Measurements from ENCODE around the gene RAD51AP2.
A peak's percentile ranks its signal among the peaks of the same experiment; 100 is the strongest.
"Not testable (repeated sequence)": the region's sequence is repeated elsewhere in the genome, so short reads cannot be mapped to it uniquely, and the experiment has no call there.

Gene RAD51AP2

GRCh38 chr2:17490165-17490564 lies 28.1 kb downstream of the RAD51AP2 start:
- H3K9ac ChIP-seq (ENCODE audit: low read length); H3K14ac ChIP-seq (ENCODE audit: low read length); H3K79me2 ChIP-seq (ENCODE audit: control insufficient read depth, insufficient read depth, low read length, poor library complexity); H4K91ac ChIP-seq (ENCODE audit: low read depth, low read length); H3K27me3 ChIP-seq (ENCODE audit: insufficient read depth, low read length); H3K9me3 ChIP-seq (ENCODE audit: insufficient read depth, low read depth, low read length); H3K4me1 ChIP-seq (ENCODE audit: control insufficient read depth in 1 of 2, insufficient read depth in 2 of 2, low read length in 2 of 2); H4K8ac ChIP-seq (ENCODE audit: low read depth, low read length); H3K36me3 ChIP-seq (ENCODE audit: control insufficient read depth in 1 of 2, insufficient read depth in 2 of 2, low read length in 2 of 2); H2AFZ ChIP-seq (ENCODE audit: insufficient read depth, low read length, poor library complexity); H2BK5ac ChIP-seq (ENCODE audit: low read depth, low read length, poor library complexity); H3K18ac ChIP-seq (ENCODE audit: low read length); DNase-seq; H3K4me2 ChIP-seq (ENCODE audit: low read length); H3K4ac ChIP-seq (ENCODE audit: low read depth, low read length); H3K23ac ChIP-seq (ENCODE audit: low read length); H2AK5ac ChIP-seq (ENCODE audit: low read length); H2BK120ac ChIP-seq (ENCODE audit: insufficient read depth, low read length, poor library complexity); H3K4me3 ChIP-seq (ENCODE audit: low read depth, low read length); H2BK12ac ChIP-seq (ENCODE audit: low read length); H3K27ac ChIP-seq (ENCODE audit: low read depth, low read length); H3K79me1 ChIP-seq (ENCODE audit: low read length); H4K12ac ChIP-seq (ENCODE audit: low read depth, low read length): not testable (repeated sequence)

GRCh38 chr2:17488610-17489009 lies 29.6 kb downstream of the RAD51AP2 start:
- not testable (repeated sequence) for H2BK5ac ChIP-seq (ENCODE audit: low read depth, low read length, poor library complexity); H4K12ac ChIP-seq (ENCODE audit: low read depth, low read length); H2BK120ac ChIP-seq (ENCODE audit: insufficient read depth, low read length, poor library complexity); DNase-seq; H3K27ac ChIP-seq (ENCODE audit: low read depth, low read length); H3K9ac ChIP-seq (ENCODE audit: low read length); H3K4me1 ChIP-seq (ENCODE audit: control insufficient read depth in 1 of 2, insufficient read depth in 2 of 2, low read length in 2 of 2); H3K18ac ChIP-seq (ENCODE audit: low read length); H2BK12ac ChIP-seq (ENCODE audit: low read length); H3K27me3 ChIP-seq (ENCODE audit: insufficient read depth, low read length); H4K91ac ChIP-seq (ENCODE audit: low read depth, low read length); H3K79me2 ChIP-seq (ENCODE audit: control insufficient read depth, insufficient read depth, low read length, poor library complexity); H3K4me2 ChIP-seq (ENCODE audit: low read length); H2AK5ac ChIP-seq (ENCODE audit: low read length); H3K14ac ChIP-seq (ENCODE audit: low read length); H3K9me3 ChIP-seq (ENCODE audit: insufficient read depth, low read depth, low read length); H3K23ac ChIP-seq (ENCODE audit: low read length); H2AFZ ChIP-seq (ENCODE audit: insufficient read depth, low read length, poor library complexity); H3K4ac ChIP-seq (ENCODE audit: low read depth, low read length); H3K36me3 ChIP-seq (ENCODE audit: control insufficient read depth in 1 of 2, insufficient read depth in 2 of 2, low read length in 2 of 2); H3K79me1 ChIP-seq (ENCODE audit: low read length); H4K8ac ChIP-seq (ENCODE audit: low read depth, low read length); H3K4me3 ChIP-seq (ENCODE audit: low read depth, low read length)
- no CpG with 5 or more reads among the region's 4 CpGs for WGBS (ENCODE audit: extremely low coverage, insufficient coverage, insufficient read length)

GRCh38 chr2:17483496-17483895 lies 34.7 kb downstream of the RAD51AP2 start:
- Histone ChIP-seq H2AK5ac (ENCODE audit: low read length) (no peak overlapping the region), H3K27me3 (ENCODE audit: insufficient read depth, low read length) (no peaks in the 10 kb centered on the region), H2BK12ac (ENCODE audit: low read length) (no peak overlapping the region), H3K4me1 (ENCODE audit: control insufficient read depth in 1 of 2, insufficient read depth in 2 of 2, low read length in 2 of 2) (no peaks in the 10 kb centered on the region), H3K79me2 (ENCODE audit: control insufficient read depth, insufficient read depth, low read length, poor library complexity) (no peaks in the 10 kb centered on the region), H4K12ac (ENCODE audit: low read depth, low read length) (no peak overlapping the region), H3K4me3 (ENCODE audit: low read depth, low read length) (no peak overlapping the region), H3K23ac (ENCODE audit: low read length) (no peak overlapping the region), H4K8ac (ENCODE audit: low read depth, low read length) (no peak overlapping the region), H4K91ac (ENCODE audit: low read depth, low read length) (no peak overlapping the region), H3K14ac (ENCODE audit: low read length) (no peak overlapping the region), H3K9ac (ENCODE audit: low read length) (no peak overlapping the region), H2BK120ac (ENCODE audit: insufficient read depth, low read length, poor library complexity) (no peak overlapping the region), H3K18ac (ENCODE audit: low read length) (no peak overlapping the region), H3K79me1 (ENCODE audit: low read length) (no peaks in the 10 kb centered on the region), H3K4ac (ENCODE audit: low read depth, low read length) (no peak overlapping the region), H2BK5ac (ENCODE audit: low read depth, low read length, poor library complexity) (no peak overlapping the region), H3K4me2 (ENCODE audit: low read length) (no peak overlapping the region), H3K36me3 (ENCODE audit: control insufficient read depth in 1 of 2, insufficient read depth in 2 of 2, low read length in 2 of 2) (no peaks in the 10 kb centered on the region), H3K9me3 (ENCODE audit: insufficient read depth, low read depth, low read length) (no peaks in the 10 kb centered on the region), H2AFZ (ENCODE audit: insufficient read depth, low read length, poor library complexity) (no peak overlapping the region), H3K27ac (ENCODE audit: low read depth, low read length) (no peak overlapping the region)
- DNase-seq, result peak; percentile 0 to 65
- no CpG with 5 or more reads among the region's 1 CpG for WGBS (ENCODE audit: extremely low coverage, insufficient coverage, insufficient read length)

- WGBS (ENCODE audit: extremely low coverage, insufficient coverage, insufficient read length), result no CpG with 5 or more reads among the region's 2 CpGs
- H3K23ac ChIP-seq (ENCODE audit: low read length), result no peak overlapping the region
- H4K12ac ChIP-seq (ENCODE audit: low read depth, low read length), result no peak overlapping the region
- H2AK5ac ChIP-seq (ENCODE audit: low read length), result no peak overlapping the region
- no peak overlapping the region for H3K4me3 ChIP-seq (ENCODE audit: low read depth, low read length)
- H3K18ac ChIP-seq (ENCODE audit: low read length), result no peak overlapping the region
- no peak overlapping the region for H3K4me2 ChIP-seq (ENCODE audit: low read length)
- H2BK120ac ChIP-seq (ENCODE audit: insufficient read depth, low read length, poor library complexity), result no peak overlapping the region
- DNase-seq, result no peak
- no peak overlapping the region for H3K14ac ChIP-seq (ENCODE audit: low read length)
- H4K8ac ChIP-seq (ENCODE audit: low read depth, low read length), result no peak overlapping the region
- H2BK5ac ChIP-seq (ENCODE audit: low read depth, low read length, poor library complexity), result no peak overlapping the region
- no peaks in the 10 kb centered on the region for H3K36me3 ChIP-seq (ENCODE audit: control insufficient read depth in 1 of 2, insufficient read depth in 2 of 2, low read length in 2 of 2)
- no peak overlapping the region for H2AFZ ChIP-seq (ENCODE audit: insufficient read depth, low read length, poor library complexity)
- no peaks in the 10 kb centered on the region for H3K4me1 ChIP-seq (ENCODE audit: control insufficient read depth in 1 of 2, insufficient read depth in 2 of 2, low read length in 2 of 2)
- no peaks in the 10 kb centered on the region for H3K79me2 ChIP-seq (ENCODE audit: control insufficient read depth, insufficient read depth, low read length, poor library complexity)
- H3K4ac ChIP-seq (ENCODE audit: low read depth, low read length), result no peak overlapping the region
- H3K9me3 ChIP-seq (ENCODE audit: insufficient read depth, low read depth, low read length), result no peaks in the 10 kb centered on the region
- no peak overlapping the region for H4K91ac ChIP-seq (ENCODE audit: low read depth, low read length)
- H2BK12ac ChIP-seq (ENCODE audit: low read length), result no peak overlapping the region
- no peaks in the 10 kb centered on the region for H3K27me3 ChIP-seq (ENCODE audit: insufficient read depth, low read length)
- H3K27ac ChIP-seq (ENCODE audit: low read depth, low read length), result no peak overlapping the region
- H3K9ac ChIP-seq (ENCODE audit: low read length), result no peak overlapping the region
- H3K79me1 ChIP-seq (ENCODE audit: low read length), result no peaks in the 10 kb centered on the region
Observed at GRCh38 chr2:17482651-17483050, 35.6 kb downstream of the RAD51AP2 start.

DNA sequence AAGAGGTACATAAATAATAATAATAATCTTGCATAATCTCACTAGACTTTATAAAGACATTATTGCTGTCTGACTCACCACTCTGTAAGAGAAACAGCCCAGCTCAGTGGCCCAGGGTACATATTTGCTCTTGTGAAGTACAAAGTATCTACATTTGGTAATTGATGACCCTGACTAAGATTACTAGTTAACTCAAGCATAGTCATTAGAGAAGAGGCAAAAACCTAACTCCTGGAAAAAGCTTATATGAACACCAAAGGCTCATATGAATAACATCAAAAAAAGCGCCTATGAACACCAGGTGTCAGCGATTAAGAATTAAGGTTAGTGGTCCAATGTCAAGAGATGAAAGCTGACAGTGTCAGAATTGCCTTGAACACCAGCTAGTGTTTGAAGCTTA lies 38.4 kb downstream of the RAD51AP2 start:
- no peak for DNase-seq
- H2BK12ac ChIP-seq (ENCODE audit: low read length), result no peak overlapping the region
- H3K79me1 ChIP-seq (ENCODE audit: low read length), result no peaks in the 10 kb centered on the region
- no CpG with 5 or more reads among the region's 2 CpGs for WGBS (ENCODE audit: extremely low coverage, insufficient coverage, insufficient read length)
- no peaks in the 10 kb centered on the region for H3K79me2 ChIP-seq (ENCODE audit: control insufficient read depth, insufficient read depth, low read length, poor library complexity)
- no peak overlapping the region for H3K4me2 ChIP-seq (ENCODE audit: low read length)
- no peak overlapping the region for H3K9ac ChIP-seq (ENCODE audit: low read length)
- H2AK5ac ChIP-seq (ENCODE audit: low read length), result no peak overlapping the region
- no peak overlapping the region for H2AFZ ChIP-seq (ENCODE audit: insufficient read depth, low read length, poor library complexity)
- H4K91ac ChIP-seq (ENCODE audit: low read depth, low read length), result no peak overlapping the region
- no peaks in the 10 kb centered on the region for H3K36me3 ChIP-seq (ENCODE audit: control insufficient read depth in 1 of 2, insufficient read depth in 2 of 2, low read length in 2 of 2)
- no peak overlapping the region for H3K23ac ChIP-seq (ENCODE audit: low read length)
- H3K4me1 ChIP-seq (ENCODE audit: control insufficient read depth in 1 of 2, insufficient read depth in 2 of 2, low read length in 2 of 2), result no peaks in the 10 kb centered on the region
- H3K4ac ChIP-seq (ENCODE audit: low read depth, low read length), result no peak overlapping the region
- no peak overlapping the region for H3K14ac ChIP-seq (ENCODE audit: low read length)
- no peak overlapping the region for H3K27ac ChIP-seq (ENCODE audit: low read depth, low read length)
- no peak overlapping the region for H2BK120ac ChIP-seq (ENCODE audit: insufficient read depth, low read length, poor library complexity)
- H4K8ac ChIP-seq (ENCODE audit: low read depth, low read length), result no peak overlapping the region
- H3K27me3 ChIP-seq (ENCODE audit: insufficient read depth, low read length), result no peaks in the 10 kb centered on the region
- H3K18ac ChIP-seq (ENCODE audit: low read length), result no peak overlapping the region
- no peak overlapping the region for H2BK5ac ChIP-seq (ENCODE audit: low read depth, low read length, poor library complexity)
- H4K12ac ChIP-seq (ENCODE audit: low read depth, low read length), result no peak overlapping the region
- H3K4me3 ChIP-seq (ENCODE audit: low read depth, low read length), result no peak overlapping the region
- H3K9me3 ChIP-seq (ENCODE audit: insufficient read depth, low read depth, low read length), result no peaks in the 10 kb centered on the region

All from trophoblast cell (in vitro differentiated cells and primary cell).